HG02798 (cell line): Measurements from ENCODE around the gene RASSF8.

ENCODE experiments used
- ATAC-seq: cut with Tn5 transposase; IDR thresholded peaks from one replicate; pipeline ENCODE4 v1.9.1; 2021; ENCODE audit warnings: mild to moderate bottlenecking; ENCODE audit not compliant: unreplicated experiment, poor library complexity

Gene RASSF8

DNA sequence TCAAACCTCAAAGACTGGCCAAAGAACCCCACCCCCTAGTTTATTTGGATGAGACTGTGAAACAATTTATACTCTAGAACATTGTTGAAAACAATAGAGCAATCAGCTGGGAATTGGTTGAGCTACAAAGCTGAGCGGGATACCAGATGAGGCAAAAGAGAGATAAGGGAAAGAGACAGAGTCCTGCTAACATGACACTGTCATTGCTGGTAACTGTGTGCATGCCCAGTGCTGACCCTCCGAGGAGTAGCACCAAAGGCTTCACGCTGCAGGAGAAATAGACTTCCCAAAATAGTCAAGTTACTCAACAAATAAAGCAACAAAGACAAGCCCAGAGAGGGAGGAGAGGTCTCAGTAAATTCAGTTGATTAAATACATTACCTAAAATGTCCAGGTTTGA, 63.6 kb downstream of the RASSF8 start:
- no peak for ATAC-seq

DNA sequence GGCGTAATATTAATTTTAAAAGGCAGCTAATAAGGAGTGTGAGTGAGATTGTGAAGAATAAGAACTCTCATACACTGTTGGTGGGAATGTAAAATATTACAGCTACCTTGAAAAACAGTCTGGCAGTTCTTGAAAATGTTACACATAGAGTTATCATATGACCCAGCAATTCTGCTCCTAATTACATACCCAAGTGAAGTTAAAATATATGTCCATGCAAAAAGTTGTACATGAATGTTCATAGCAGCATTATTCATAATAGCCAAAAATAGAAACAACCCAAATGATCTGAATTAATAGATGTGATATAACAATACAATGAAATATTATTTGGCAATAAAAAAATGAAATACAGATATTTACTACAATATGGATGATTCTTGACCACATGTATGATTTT, 68.2 kb downstream of the RASSF8 start:
- no peak for ATAC-seq

DNA sequence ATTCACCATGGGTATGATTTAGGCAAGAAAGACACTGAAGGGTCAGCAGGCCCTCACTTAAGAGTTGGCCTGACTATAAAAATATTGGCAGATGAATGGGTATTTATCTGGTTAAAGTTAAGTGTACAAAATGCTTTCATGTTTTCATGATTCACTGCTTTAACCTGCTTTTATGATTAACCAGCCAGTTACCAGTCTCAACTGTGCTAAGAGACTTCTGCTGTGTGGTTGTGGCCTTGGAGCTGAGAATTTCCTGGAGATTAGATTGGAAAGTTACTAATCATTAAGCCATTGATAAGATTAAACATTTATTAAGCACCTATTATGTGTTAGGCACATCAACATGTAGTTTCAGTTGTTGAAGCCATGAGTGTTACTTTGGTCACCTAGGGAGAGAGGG, 68.9 kb downstream of the RASSF8 start:
- ATAC-seq: no peak

DNA sequence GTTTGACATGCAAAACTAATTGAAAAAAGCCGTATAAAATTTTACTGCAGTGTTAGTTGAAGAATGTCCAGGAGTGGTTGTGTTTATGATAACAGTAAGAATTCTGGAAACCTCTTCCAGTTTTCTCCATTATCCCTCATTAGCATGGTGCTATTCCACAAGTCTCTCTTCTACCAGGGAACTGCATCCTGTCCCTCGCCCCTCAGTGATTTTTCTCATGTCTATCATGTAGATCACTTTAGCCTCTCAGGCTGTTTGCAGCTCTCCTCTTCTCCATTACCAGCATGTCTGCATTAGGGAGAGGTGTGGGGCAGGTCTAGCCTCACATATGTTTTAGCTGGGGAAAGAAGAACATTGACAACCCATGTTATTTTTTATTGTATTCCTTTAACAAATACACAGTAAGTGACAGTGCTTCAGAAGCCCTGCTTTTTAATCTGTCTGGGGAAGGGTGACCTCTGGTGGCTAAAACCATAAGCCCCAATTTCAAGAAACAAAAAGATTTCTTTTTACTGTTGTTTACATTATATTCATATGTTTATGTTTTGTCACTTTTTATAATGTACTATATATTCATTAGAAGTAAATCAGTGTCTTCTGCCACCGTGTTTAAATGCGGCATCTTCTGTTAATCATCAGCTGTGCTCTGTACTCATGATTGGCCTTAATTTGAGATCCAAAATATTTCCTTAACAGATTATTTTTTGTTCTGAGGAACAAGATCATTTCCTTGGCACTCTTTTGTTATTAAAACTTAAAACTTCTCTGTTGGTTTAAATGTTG, 70.7 kb downstream of the RASSF8 start:
- no peak for ATAC-seq

DNA sequence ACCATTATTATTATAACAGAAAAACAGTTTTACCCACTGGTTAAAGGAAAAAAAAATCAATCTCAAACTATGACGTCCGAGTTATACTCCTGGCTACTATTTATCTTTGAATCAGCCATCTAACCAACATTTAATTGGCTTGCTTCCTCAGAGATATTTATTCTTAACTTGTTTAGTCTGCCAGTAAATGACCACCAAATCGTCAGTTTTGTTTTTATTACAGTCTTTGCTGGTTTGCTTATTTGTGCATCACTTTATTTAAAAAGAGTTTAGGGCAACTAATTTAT, 71.2 kb downstream of the RASSF8 start:
- ATAC-seq: no peak

DNA sequence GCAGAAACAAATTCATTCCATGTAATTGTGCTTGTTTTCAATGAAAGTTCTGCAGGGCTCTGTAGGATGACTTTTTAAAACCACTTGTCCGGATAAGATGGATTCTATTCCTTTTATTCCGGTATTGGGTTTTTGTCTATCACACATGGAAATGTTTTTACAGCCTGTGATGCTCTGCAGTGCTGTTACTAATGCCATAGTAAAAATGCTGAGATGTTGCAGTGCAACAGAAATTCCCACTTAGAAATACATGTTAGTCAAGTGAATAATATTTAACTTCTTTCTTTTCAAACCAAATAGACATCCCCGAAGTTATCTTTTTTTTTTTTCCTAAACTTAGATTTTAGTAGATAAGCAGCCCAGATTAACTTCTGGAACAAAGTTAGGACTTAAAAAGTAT, 71.9 kb downstream of the RASSF8 start:
- no peak for ATAC-seq

DNA sequence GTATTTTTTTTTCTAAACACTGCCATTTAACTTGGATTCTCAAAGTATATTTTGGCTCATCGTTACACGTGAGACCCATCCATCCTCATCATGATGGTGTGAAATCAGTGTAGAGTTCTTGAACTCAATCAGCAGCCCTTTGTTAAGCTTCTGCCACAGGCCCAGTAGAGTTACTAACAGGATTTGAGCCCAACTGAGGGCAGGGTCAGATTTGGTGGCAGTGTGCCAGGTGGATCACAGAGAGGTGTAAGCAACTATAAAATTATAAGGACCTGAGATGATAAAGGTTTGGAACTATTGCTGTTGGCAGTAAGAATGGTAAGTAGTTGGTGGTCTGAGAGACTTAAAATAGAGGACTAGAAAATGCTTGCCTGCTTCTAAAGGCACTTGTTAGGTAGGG, 72.8 kb downstream of the RASSF8 start:
- no peak for ATAC-seq

DNA sequence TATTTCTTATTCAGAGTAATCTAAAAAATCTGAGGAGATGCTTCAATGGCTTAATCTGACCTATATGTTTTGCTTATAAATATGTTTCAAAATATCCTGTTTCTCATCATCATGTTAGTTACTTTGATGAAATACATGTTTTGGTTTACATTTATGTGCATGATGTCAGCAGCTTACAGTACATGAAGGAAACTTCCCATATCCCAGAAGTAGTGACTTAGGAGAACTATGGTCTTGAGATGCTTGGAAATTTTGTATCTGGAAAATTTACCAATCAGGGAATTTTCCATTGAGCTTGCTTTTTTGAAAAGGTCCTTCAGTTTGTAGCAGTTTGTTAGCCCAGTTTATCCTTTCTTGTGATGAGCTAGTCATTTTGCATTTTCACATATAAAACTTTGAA, 73.3 kb downstream of the RASSF8 start:
- no peak for ATAC-seq

DNA sequence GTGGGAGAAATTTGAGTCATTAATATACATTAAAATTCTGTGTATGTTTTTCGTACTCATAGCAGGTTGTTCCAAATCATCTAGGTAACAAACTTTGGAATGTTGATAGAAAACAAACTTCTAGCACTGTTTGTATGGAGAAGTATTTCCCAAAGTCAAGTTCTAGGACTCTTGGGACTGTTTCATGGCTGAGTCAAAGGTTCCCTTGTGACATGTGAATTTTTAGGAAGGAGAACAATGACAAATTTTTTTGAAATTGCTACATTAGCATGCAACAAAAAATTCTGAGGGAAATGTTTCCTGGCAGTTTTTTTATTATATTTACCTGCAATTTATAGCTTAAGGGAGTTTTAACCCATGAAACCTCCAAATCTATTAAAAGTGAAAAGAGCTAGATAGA, 73.8 kb downstream of the RASSF8 start:
- no peak for ATAC-seq

DNA sequence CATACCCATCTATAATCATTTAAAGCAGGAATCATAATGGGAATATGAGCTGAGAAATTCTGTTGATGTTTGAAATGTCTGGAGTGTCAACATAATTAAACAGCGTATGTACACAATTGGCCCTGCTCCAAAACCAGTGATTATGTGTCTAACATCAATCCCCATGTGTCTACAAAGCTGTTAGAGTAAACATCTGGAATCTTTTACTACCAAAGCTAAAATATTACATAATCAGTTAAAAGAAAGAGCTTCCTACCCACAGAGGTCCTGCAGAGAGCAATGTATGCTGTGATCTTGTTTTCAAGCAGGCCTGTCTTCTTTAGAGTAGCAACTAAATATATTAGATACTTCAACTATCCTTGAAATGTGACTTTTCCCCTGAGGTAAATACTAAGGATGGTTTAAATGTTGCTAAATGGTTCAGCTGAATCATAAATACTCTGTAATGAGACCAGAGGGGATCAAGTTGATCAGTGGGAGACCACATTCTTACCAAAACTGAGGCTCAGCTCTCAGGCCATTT, 74.3 kb downstream of the RASSF8 start:
- no peak for ATAC-seq

DNA sequence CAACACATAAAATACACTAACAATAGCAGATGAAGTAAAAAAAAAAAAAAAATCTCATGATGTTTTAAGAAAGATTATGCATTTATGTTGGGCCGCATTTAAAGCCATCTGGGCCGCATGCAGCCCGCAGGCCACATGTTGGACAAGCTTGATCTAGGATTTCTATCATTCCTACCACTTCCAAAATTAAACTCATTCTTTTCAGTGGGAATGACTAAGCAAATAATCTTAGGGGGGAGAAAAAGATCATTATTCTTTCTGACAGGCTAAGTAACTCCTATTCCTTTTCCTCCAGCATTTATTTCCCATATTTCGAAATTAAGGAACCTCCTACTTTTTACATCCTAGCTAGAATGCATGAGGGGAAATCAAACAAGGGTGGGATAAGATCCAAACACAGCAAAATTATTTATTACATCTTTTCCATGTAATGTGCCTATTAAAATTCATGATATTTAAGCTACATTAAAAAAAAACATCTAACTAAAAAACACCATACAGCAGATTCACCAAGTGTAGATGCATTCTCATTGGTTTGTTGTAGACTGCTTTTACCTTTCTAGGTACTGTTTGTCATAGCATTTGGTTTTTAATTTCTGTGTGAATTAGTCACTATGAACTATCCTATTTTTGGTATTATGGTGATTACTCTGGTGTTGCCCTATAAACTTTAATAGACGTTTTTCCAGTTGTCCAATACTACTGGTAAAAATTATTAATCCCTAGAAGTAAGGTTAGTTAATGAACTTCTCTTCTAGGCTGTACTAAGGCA, 76.1 kb downstream of the RASSF8 start:
- no peak for ATAC-seq

DNA sequence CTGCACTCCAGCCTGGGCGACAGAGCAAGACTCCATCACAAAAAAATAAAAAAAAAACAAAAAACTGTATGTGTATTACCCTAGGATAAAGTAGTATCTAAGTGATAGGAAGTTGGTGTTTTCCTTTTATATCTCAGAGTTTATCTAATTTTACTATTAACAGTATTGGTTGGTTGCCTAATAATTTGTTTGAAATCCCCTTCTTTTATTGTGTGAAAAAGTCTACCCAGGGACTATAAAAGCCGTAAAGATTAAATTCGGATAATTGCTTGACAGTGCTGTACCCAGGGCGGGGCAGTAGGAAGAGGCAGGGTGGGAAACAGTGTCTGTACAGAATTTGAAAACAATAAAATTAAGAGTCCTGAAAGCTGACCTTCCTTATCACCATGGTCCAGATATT, 78.4 kb downstream of the RASSF8 start:
- ATAC-seq: no peak

DNA sequence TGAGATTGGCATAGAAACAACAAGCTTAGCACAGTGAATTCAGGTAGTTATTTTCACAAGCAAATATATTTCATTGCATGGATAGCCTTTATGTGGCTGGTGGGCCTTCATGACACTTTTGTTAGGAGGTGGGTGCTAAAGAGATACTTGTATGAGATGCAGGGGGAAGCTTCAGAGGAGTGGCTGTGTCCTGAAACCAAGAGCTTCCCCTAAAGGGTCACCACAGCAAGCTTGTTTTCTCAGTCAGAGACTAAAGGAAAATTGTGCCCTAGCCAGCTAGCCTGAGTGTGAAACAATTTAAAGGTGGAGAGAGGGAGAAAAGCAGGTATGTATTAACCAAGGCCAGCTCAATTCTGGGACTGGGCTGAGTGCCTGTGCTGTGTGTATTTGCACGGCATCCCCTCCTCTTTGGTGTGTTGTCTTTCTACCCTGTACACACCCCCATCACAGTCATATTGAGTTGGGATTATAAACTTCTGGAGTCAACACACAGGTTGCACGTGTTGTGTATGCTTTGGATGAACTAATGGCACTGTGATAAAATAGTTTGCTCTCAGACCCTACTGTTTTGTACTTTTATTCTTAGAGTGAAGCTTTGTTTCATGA, 79.2 kb downstream of the RASSF8 start:
- no peak for ATAC-seq

DNA sequence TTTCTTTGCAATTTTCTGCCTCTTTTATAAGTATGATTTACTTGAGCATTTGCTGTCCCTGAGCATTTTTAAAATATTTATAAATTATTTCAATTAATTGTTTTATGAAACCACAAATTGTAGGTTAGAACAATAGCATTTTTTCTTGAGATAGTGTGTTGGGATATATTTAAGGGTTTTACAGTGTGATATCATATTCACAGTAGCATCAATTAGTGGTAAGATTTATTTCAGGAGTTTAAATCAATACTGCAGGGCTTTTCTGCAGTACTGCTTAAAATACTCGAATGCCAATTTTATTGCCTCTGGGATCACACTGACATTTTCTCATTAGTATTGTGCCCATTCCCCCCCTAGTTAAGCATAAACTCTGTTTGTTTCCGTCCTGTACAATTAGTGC, 84.2 kb downstream of the RASSF8 start:
- ATAC-seq: no peak

DNA sequence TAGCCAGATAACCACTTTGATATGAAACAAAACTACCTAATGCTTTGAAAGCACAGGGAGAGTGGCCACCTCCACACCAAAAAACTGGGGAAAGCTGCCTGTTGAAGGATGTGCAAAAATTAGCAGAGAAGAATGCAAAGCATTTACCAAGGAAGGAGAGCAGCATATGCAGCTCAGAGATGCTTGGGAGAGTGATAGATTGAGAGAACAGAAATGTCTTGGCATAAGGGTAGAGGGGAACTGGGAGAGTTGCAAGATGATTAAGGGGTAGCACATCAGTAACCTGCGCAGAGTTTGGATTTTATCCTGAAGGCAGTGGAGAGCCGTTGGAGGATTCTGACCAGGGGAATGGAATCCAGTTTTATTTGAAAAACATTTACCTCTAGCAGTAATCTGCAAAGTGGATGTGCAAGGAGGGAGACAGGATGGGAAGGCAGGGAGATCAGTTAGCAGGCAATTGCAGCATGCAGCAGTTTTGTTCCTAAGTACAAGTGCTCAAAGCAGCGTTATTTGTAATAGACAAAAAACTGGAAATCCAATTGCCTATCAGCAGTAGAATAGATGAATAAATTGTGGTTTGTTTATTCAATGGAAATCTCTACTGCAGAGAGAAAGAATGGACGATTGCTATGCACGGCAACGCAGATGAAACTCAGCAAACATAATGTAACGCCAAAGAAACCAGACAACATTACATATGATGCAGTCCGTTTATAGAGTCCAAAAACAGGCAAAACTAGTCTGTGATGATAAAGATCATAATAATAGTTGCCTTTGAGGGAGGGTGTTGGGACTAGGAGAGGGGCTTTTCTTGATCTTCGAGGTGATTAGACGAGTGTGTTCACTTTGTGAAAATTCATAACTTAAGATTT, 84.9 kb downstream of the RASSF8 start:
- ATAC-seq: no peak

DNA sequence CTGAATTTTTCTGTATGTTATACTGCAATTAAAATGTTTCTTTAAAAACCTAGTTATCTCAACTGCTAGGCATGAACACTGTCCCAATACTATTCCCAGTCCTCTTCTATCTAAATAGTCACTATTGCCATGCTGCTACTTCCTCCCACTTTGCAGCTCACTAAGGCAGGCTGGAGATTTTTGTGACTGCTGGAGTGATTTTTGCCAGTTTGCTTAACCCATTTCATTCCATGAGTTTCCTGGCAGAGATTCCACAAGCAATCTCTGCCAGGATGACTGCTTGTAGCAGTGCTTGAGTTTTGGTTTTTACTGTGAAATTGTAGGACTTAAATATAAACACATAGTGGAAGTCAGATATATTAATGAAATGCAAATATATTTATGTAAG, 85.5 kb downstream of the RASSF8 start:
- ATAC-seq: no peak

DNA sequence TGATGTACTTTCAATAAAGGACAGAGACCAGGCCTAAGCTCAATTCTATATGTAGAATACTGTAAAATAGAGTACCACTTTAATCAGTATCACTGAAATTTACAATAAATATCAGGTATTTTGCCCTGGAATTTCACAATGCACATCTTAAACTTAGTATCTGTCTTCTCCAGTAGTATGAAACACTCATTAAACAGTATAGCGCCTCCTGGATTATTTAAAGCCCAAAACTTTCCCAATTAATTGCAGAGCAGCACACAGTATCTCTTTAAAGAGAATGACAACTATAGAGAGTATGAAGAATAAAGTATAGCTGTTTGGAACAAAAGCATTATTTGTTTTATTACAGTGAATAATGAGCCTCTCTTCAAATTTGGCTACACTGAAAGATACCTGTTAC, 86.1 kb downstream of the RASSF8 start:
- no peak for ATAC-seq

DNA sequence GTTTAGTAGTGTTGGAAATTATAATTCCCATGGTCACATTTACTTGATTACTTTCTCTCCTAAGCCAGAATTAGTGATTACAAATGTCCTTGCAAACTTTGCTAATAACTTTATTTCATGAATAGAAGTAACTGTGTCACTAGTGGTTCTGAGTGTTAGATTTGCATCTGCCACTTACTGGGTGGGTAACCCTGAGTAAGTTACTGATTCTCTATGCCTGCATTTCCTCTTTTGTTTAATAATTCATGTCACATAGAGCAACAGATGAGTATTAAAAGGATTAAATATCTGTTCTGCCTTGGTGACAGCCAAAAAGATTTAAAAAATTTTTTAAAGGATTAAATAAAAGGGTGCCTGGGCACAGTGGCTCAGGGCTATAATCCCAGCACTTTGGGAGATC, 87.7 kb downstream of the RASSF8 start:
- ATAC-seq: no peak

DNA sequence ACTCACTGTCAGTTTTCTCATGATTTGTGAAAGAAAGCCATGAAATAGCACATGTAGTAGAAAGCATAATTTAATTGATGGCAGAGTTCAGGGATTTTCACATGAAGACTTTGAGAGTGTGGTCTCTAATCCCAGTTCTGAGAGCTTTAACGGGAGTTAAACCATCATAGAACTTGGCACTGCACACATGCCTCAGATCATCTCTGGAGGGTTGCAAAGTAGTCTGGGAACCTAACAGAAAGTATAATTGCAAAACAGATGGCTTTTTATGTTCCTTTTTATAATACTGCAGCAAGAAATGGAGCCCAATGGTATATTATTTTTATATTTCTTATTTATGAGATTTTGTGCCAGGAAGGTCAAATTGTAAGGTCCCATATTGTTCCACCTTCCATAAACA, 88.4 kb downstream of the RASSF8 start:
- ATAC-seq: no peak

DNA sequence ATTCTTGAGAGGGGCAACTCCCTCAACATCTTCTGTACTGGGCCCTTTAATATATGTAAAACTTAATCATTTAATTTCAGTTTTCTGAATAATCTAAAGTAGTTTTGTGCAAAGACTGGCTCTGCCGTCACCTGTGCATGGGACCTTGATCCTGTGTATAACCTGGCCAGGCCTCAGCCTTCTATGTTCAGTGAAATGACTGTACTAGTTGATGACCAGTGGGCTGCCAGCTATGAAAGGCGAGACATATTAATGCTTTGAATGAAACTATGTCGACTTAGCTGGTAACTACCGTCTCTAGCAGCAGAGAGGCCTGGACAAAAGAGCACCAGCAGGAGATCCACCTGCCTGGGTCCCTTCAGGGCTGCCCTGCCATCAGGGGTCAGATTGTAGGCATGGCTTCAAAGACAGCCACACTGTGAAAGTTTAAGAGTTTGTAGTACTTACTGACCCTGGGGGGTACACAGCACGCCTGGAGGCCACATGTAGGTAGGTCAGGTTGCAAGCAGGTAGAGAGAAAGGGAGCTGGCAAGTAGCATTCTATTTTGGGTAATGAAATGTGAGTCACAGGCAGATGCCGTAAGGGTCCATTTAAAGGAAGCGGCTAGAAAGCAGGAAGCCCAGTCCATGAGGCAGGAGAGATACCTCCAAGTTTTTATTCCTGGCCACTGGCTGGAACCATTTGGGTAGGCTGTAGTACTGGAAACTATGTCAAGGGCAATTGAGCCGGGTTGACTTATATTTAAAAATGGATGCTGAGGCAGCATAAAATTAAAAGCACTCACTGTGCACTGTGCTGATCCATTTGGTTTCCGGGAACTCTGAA, 89.1 kb downstream of the RASSF8 start:
- ATAC-seq: no peak
